Natural killer cell (primary cell): Measurements from ENCODE around the gene MAG. TPM values are rescaled to one million over a fixed set of nuclear protein-coding genes. Genes with fewer than 3 reads are reported as not detected.

Source experiments
- ATAC-seq, 3 donors: fragments of 150-1000 bp in 2 of 3; fragments of 200-7000 bp in 1 of 3; cut with Tn5 transposase; 1 replicate in 1 of 3; 2 replicates in 2 of 3; pipeline ENCODE4 v1.10.0; 2021; ENCODE audit warnings: mild to moderate bottlenecking in 2 of 3, moderate library complexity in 2 of 3
- DNase-seq, 2 donors: peaks; one replicate each; pipeline versions ENCODE4 v3.0.0 to v3.0.0-alpha.2; 2013 to 2021; ENCODE audit warnings: mixed read lengths in 1 of 2
- H3K27ac ChIP-seq: one replicate; pipeline ENCODE4 v1.5.1; 2013; ENCODE audit warnings: mild to moderate bottlenecking, low read length
- H3K27me3 ChIP-seq: one replicate; pipeline ENCODE4 v1.6.1; 2013; ENCODE audit warnings: low read length; ENCODE audit not compliant: control insufficient read depth, insufficient read depth
- H3K36me3 ChIP-seq: one replicate; pipeline ENCODE4 v1.6.1; 2013; ENCODE audit warnings: low read length; ENCODE audit not compliant: control insufficient read depth, insufficient read depth
- H3K4me1 ChIP-seq: one replicate; pipeline ENCODE4 v1.6.1; 2013; ENCODE audit warnings: low read length; ENCODE audit not compliant: control insufficient read depth, insufficient read depth
- H3K4me3 ChIP-seq: one replicate; pipeline ENCODE4 v1.5.1; 2013; ENCODE audit warnings: low read length
- H3K9me3 ChIP-seq: one replicate; pipeline ENCODE4 v1.6.1; 2013; ENCODE audit warnings: low read length; ENCODE audit not compliant: control insufficient read depth, insufficient read depth
- H3K27ac Mint-ChIP-seq, 2 donors: one replicate each; pipeline ENCODE4 v1.8.0; 2022; ENCODE audit warnings: mild to moderate bottlenecking in 2 of 2, mixed read lengths in 2 of 2, moderate library complexity in 1 of 2
- H3K27me3 Mint-ChIP-seq, 2 donors: one replicate each; pipeline ENCODE4 v1.8.0; 2022; ENCODE audit warnings: low read depth in 2 of 2, mixed read lengths in 2 of 2
- H3K36me3 Mint-ChIP-seq: one replicate; pipeline ENCODE4 v1.8.0; 2022; ENCODE audit warnings: mixed read lengths
- H3K4me1 Mint-ChIP-seq, 2 donors: one replicate each; pipeline ENCODE4 v1.8.0; 2022; ENCODE audit warnings: mixed read lengths in 2 of 2
- H3K4me3 Mint-ChIP-seq: one replicate; pipeline ENCODE4 v1.8.0; 2022; ENCODE audit warnings: mild to moderate bottlenecking, moderate library complexity, mixed read lengths
- H3K9me3 Mint-ChIP-seq, 2 donors: one replicate each; pipeline ENCODE4 v1.8.0; 2022; ENCODE audit warnings: mixed read lengths in 2 of 2
- WGBS: methylation state at CpG from one replicate; pipeline ENCODE4 v1.1.7; 2013; ENCODE audit warnings: missing lambda C conversion rate; ENCODE audit not compliant: insufficient coverage; 5-methylcytosine and 5-hydroxymethylcytosine counted together
- intact Hi-C: fragments of 100-400 bp; cut with micrococcal nuclease; formaldehyde crosslinking; loops from one replicate; pipeline ENCODE4 v1.14.2; 2022
- total RNA-seq, 4 donors: library from RNA; stranded (reverse); fragments of 120-200 nt in 1 of 4; gene quantifications; one replicate each; pipeline versions ENCODE4 v1.2.3 to v1.2.4, GENCODE V29; 2013 to 2022
- TF ChIP-seq, protein P1 (sequence below): fragments of 200-600 bp; IDR thresholded peaks from one replicate; pipeline ENCODE4 v1.8.0; 2022; ENCODE audit warnings: antibody characterized with exemption

MAG gene
- total RNA-seq, 3 donors from 2014 or later (not counting 1 experiment from before 2014, with no cell fraction given), result not detected

DNA sequence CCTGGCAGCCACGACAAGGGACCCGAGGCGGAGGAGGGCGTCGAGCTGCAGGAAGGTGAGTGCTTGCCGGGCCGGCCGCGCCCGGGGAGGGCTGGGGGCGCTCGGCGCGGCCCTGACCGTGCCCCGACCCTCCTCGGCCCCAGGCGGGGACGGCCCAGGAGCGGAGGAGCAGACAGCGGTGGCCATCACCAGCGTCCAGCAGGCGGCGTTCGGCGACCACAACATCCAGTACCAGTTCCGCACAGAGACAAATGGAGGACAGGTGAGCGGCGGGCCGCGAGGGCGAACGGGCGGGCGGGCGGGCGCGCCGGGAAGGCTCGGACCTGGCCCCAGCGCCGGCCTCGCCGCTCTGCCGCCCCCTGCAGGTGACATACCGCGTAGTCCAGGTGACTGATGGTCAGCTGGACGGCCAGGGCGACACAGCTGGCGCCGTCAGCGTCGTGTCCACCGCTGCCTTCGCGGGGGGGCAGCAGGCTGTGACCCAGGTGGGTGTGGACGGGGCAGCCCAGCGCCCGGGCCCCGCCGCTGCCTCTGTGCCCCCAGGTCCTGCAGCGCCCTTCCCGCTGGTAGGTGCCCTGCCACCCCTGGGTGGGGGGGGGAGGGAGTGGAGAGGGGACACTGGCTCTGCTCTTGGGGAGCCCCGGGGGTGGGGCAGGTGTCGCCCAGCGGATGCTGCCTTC, 22.4 kb upstream of the MAG start:
- intact Hi-C loops, result loop anchor here (5.0 to 10.0 kb wide), 2 partner anchors 112 to 195 kb away; no protein-coding TSS in a partner anchor
- peak; percentile 57 to 71 (median 59) for ATAC-seq
- peaks cover 33 to 56% of the 10 kb centered on the region in 2 donors for H3K4me1 Mint-ChIP-seq
- 3% methylated on average over 66 of the region's 66 CpGs for WGBS
- Histone ChIP-seq H3K4me3 (peak overlapping the region; percentile 21), H3K4me1 (peaks cover 62% of the 10 kb centered on the region), H3K36me3 (peaks cover 37% of the 10 kb centered on the region), H3K9me3 (no peaks in the 10 kb centered on the region), H3K27me3 (no peaks in the 10 kb centered on the region), H3K27ac (peak overlapping the region; percentile 22)
- peak overlapping the region; percentile 79 for H3K4me3 Mint-ChIP-seq
- TF ChIP-seq, protein P1, sequence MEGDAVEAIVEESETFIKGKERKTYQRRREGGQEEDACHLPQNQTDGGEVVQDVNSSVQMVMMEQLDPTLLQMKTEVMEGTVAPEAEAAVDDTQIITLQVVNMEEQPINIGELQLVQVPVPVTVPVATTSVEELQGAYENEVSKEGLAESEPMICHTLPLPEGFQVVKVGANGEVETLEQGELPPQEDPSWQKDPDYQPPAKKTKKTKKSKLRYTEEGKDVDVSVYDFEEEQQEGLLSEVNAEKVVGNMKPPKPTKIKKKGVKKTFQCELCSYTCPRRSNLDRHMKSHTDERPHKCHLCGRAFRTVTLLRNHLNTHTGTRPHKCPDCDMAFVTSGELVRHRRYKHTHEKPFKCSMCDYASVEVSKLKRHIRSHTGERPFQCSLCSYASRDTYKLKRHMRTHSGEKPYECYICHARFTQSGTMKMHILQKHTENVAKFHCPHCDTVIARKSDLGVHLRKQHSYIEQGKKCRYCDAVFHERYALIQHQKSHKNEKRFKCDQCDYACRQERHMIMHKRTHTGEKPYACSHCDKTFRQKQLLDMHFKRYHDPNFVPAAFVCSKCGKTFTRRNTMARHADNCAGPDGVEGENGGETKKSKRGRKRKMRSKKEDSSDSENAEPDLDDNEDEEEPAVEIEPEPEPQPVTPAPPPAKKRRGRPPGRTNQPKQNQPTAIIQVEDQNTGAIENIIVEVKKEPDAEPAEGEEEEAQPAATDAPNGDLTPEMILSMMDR, result peak; percentile 83
- peak overlapping the region; percentile 74 to 81 for H3K27ac Mint-ChIP-seq
- no peaks in the 10 kb centered on the region for H3K27me3 Mint-ChIP-seq
- no peaks in the 10 kb centered on the region for H3K9me3 Mint-ChIP-seq
- no peaks in the 10 kb centered on the region for H3K36me3 Mint-ChIP-seq
- DNase-seq, result peak; percentile 75 to 87

DNA sequence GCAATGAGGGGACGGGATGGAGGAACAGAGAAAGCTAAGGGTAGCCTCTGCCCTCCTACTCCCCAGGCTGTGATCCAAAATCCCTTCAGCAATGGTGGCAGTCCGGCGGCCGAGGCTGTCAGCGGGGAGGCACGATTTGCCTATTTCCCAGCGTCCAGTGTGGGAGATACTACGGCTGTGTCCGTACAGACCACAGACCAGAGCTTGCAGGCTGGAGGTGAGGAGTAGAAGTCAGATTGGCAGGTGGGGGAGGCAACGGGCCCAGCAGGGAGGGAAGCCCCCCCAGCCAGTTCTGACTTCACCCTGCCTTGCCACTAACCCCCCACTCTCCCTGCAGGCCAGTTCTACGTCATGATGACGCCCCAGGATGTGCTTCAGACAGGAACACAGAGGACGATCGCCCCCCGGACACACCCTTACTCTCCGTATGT, 21.6 kb upstream of the MAG start:
- 96% methylated on average over 15 of the region's 16 CpGs for WGBS
- H3K4me1 ChIP-seq, result peaks cover 54% of the 10 kb centered on the region
- no peak overlapping the region for H3K27ac ChIP-seq
- peak overlapping the region; percentile 78 for H3K4me3 Mint-ChIP-seq
- TF ChIP-seq, protein P1, result no peak
- no peaks in the 10 kb centered on the region for H3K27me3 ChIP-seq
- ATAC-seq (no peak), DNase-seq (no peak)
- H3K4me3 ChIP-seq, result no peak overlapping the region
- no peaks in the 10 kb centered on the region for H3K9me3 ChIP-seq
- H3K36me3 ChIP-seq, result peaks cover 39% of the 10 kb centered on the region
- peaks cover 25 to 48% of the 10 kb centered on the region in 2 donors for H3K4me1 Mint-ChIP-seq
- intact Hi-C loops, result no loop called here
- no peaks in the 10 kb centered on the region for H3K27me3 Mint-ChIP-seq
- H3K9me3 Mint-ChIP-seq, result no peaks in the 10 kb centered on the region
- peak overlapping the region; percentile 74 to 81 for H3K27ac Mint-ChIP-seq
- H3K36me3 Mint-ChIP-seq, result peaks cover 3% of the 10 kb centered on the region

DNA sequence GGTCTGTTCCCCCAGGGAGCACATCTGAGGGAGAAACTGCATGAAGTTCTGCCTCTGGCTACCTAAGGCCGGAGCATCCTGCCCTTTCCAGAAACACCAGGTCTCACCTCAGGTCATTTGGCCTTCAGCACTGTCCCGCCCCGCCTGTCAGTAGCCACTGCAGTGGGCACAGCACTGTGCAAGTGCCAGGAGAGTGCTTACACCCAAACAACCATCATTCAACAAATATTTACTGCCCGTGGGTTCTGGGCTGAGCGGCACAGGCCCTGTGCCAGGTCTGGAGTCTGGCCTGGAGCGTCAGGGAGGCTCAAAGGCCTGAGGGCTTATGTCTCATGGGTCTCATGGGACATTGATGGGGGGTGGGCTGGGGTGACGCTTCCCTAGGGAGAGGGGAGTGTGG, 20.4 kb upstream of the MAG start:
- Mint-ChIP-seq H3K27me3 (no peaks in the 10 kb centered on the region), H3K36me3 (peaks cover 7% of the 10 kb centered on the region), H3K4me1 (peaks cover 14 to 38% of the 10 kb centered on the region in 2 donors), H3K9me3 (no peaks in the 10 kb centered on the region), H3K4me3 (peak overlapping the region; percentile 28), H3K27ac (no peak overlapping the region)
- no peak for ATAC-seq
- Histone ChIP-seq H3K36me3 (peaks cover 43% of the 10 kb centered on the region), H3K9me3 (no peaks in the 10 kb centered on the region), H3K27ac (no peak overlapping the region), H3K27me3 (no peaks in the 10 kb centered on the region), H3K4me1 (peaks cover 43% of the 10 kb centered on the region), H3K4me3 (no peak overlapping the region)
- TF ChIP-seq, protein P1, result no peak
- intact Hi-C loops, result no loop called here
- DNase-seq, result no peak
- WGBS, result 95% methylated on average over 7 of the region's 7 CpGs
